ENCODE results near the gene COBLL1.

Gene COBLL1

DNA sequence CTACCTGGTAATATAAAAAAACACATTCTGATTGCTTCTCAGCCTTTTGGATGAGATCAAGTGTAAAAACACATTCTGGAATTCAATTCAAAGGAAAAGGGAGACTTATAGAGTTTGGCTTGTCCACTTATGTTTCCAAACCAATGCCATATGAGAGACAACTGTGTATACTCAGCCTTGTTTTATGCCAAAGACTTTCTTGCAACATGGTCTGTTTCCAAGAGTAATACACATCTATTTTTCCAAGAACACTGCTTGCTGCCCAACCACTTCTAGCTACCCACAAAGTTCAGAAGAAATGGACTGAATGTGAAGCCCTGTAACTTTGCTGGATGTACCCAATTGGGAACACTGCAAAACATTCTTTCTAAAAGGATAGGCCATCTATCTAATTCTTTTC, 172.3 kb downstream of the COBLL1 start:
- no peak overlapping the region for H2AFZ ChIP-seq (ENCODE audit: low read length)
- H3K4me1 ChIP-seq (ENCODE audit: insufficient read depth, low read length, severe bottlenecking), result no peaks in the 10 kb centered on the region
- H3K27ac ChIP-seq (ENCODE audit: low read depth, low read length, poor library complexity, severe bottlenecking), result no peak overlapping the region
- TF ChIP-seq, protein P1, sequence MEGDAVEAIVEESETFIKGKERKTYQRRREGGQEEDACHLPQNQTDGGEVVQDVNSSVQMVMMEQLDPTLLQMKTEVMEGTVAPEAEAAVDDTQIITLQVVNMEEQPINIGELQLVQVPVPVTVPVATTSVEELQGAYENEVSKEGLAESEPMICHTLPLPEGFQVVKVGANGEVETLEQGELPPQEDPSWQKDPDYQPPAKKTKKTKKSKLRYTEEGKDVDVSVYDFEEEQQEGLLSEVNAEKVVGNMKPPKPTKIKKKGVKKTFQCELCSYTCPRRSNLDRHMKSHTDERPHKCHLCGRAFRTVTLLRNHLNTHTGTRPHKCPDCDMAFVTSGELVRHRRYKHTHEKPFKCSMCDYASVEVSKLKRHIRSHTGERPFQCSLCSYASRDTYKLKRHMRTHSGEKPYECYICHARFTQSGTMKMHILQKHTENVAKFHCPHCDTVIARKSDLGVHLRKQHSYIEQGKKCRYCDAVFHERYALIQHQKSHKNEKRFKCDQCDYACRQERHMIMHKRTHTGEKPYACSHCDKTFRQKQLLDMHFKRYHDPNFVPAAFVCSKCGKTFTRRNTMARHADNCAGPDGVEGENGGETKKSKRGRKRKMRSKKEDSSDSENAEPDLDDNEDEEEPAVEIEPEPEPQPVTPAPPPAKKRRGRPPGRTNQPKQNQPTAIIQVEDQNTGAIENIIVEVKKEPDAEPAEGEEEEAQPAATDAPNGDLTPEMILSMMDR (IDR thresholded peaks at IDR 0.05; ENCODE audit: low read length), result no peak
- TF ChIP-seq EZH2 (IDR thresholded peaks at IDR 0.05; ENCODE audit: borderline replicate concordance, low read length), result no peak
- no peak overlapping the region for H3K9ac ChIP-seq (ENCODE audit: low read length)
- H3K4me3 ChIP-seq (ENCODE audit: low read depth, low read length, poor library complexity, severe bottlenecking), result no peak overlapping the region
- H3K36me3 ChIP-seq (ENCODE audit: insufficient read depth, low read length), result no peaks in the 10 kb centered on the region
- no peaks in the 10 kb centered on the region for H3K79me2 ChIP-seq (ENCODE audit: insufficient read depth, low read length)
- no peaks in the 10 kb centered on the region for H3F3A ChIP-seq (ENCODE audit: insufficient read depth, low read length)
- no peaks in the 10 kb centered on the region for H4K20me1 ChIP-seq (ENCODE audit: insufficient read depth, low read length)
- H3K4me2 ChIP-seq (ENCODE audit: low read length), result no peak overlapping the region
- H3K9me3 ChIP-seq (ENCODE audit: low read length), result no peaks in the 10 kb centered on the region
- no peaks in the 10 kb centered on the region for H3K9me2 ChIP-seq (ENCODE audit: low read depth, low read length)
- no peaks in the 10 kb centered on the region for H3K27me3 ChIP-seq (ENCODE audit: insufficient read depth, low read length)

DNA sequence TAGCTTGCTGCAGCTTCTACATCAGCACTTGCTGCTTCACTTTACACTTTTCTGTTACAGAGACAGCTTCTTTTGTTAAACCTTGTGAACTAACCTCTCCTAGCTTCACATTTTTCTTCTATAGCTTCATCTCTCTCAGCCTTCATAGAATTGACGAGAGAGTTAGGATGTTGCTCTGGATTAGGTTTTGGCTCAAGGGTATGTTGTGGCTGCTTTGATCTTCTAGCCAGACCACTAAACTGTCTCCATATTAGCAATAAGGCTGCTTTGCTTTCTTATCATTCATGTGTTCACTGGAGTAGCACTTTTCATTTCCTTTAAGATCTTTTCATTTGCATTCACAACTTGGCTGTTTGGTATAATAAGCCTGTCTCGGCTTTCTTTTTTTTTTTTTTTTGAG, 174.1 kb downstream of the COBLL1 start:
- H3F3A ChIP-seq (ENCODE audit: insufficient read depth, low read length), result no peaks in the 10 kb centered on the region
- no peaks in the 10 kb centered on the region for H3K9me2 ChIP-seq (ENCODE audit: low read depth, low read length)
- H3K27ac ChIP-seq (ENCODE audit: low read depth, low read length, poor library complexity, severe bottlenecking), result no peak overlapping the region
- TF ChIP-seq EZH2 (IDR thresholded peaks at IDR 0.05; ENCODE audit: borderline replicate concordance, low read length), result no peak
- TF ChIP-seq, protein P1 (IDR thresholded peaks at IDR 0.05; ENCODE audit: low read length), result no peak
- no peak overlapping the region for H3K4me2 ChIP-seq (ENCODE audit: low read length)
- no peak overlapping the region for H2AFZ ChIP-seq (ENCODE audit: low read length)
- H4K20me1 ChIP-seq (ENCODE audit: insufficient read depth, low read length), result no peaks in the 10 kb centered on the region
- no peaks in the 10 kb centered on the region for H3K4me1 ChIP-seq (ENCODE audit: insufficient read depth, low read length, severe bottlenecking)
- no peaks in the 10 kb centered on the region for H3K36me3 ChIP-seq (ENCODE audit: insufficient read depth, low read length)
- no peak overlapping the region for H3K9ac ChIP-seq (ENCODE audit: low read length)
- H3K27me3 ChIP-seq (ENCODE audit: insufficient read depth, low read length), result no peaks in the 10 kb centered on the region
- no peak overlapping the region for H3K4me3 ChIP-seq (ENCODE audit: low read depth, low read length, poor library complexity, severe bottlenecking)
- H3K79me2 ChIP-seq (ENCODE audit: insufficient read depth, low read length), result no peaks in the 10 kb centered on the region
- H3K9me3 ChIP-seq (ENCODE audit: low read length), result no peaks in the 10 kb centered on the region

DNA sequence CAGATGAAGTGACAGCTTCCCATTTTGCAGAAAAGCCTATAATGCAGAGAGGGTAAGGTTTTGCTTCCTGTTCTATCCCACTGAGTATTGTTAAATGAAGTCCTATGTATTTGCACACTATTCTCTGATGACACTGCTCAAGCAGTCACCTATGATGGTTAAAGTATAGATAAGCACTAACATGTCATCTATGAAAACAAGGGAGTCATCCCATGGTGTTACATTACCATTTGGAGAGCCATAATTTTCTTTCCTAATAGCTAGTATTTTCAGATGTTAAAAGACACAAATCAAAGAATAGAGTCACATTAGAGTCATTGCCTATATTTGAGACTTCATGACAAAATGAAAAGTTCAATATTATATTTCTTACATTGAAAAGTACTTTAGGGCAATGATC, 177.6 kb downstream of the COBLL1 start:
- H3K79me2 ChIP-seq (ENCODE audit: insufficient read depth, low read length), result no peaks in the 10 kb centered on the region
- H3K9ac ChIP-seq (ENCODE audit: low read length), result no peak overlapping the region
- no peaks in the 10 kb centered on the region for H3F3A ChIP-seq (ENCODE audit: insufficient read depth, low read length)
- no peaks in the 10 kb centered on the region for H3K9me2 ChIP-seq (ENCODE audit: low read depth, low read length)
- H3K27ac ChIP-seq (ENCODE audit: low read depth, low read length, poor library complexity, severe bottlenecking), result no peak overlapping the region
- no peaks in the 10 kb centered on the region for H3K4me1 ChIP-seq (ENCODE audit: insufficient read depth, low read length, severe bottlenecking)
- TF ChIP-seq, protein P1 (IDR thresholded peaks at IDR 0.05; ENCODE audit: low read length), result no peak
- no peak for TF ChIP-seq EZH2 (IDR thresholded peaks at IDR 0.05; ENCODE audit: borderline replicate concordance, low read length)
- no peaks in the 10 kb centered on the region for H3K27me3 ChIP-seq (ENCODE audit: insufficient read depth, low read length)
- no peak overlapping the region for H2AFZ ChIP-seq (ENCODE audit: low read length)
- no peaks in the 10 kb centered on the region for H3K9me3 ChIP-seq (ENCODE audit: low read length)
- no peaks in the 10 kb centered on the region for H3K36me3 ChIP-seq (ENCODE audit: insufficient read depth, low read length)
- H3K4me3 ChIP-seq (ENCODE audit: low read depth, low read length, poor library complexity, severe bottlenecking), result no peak overlapping the region
- no peaks in the 10 kb centered on the region for H4K20me1 ChIP-seq (ENCODE audit: insufficient read depth, low read length)
- H3K4me2 ChIP-seq (ENCODE audit: low read length), result no peak overlapping the region

All from OCI-LY1 (cell line).